NT2/D1 (cell line): ENCODE data around the gene MTURN.

ENCODE experiments used
- DNase-seq: peaks from one replicate; pipeline ENCODE4 v3.0.0-alpha.2; 2011; ENCODE audit warnings: low read depth, low spot score
- H3K27me3 ChIP-seq: 2 replicates; pipeline ENCODE4 v1.6.0; 2011; ENCODE audit warnings: mild to moderate bottlenecking; ENCODE audit not compliant: insufficient read length, insufficient read depth
- H3K36me3 ChIP-seq: 2 replicates; pipeline ENCODE4 v1.6.1; 2011; ENCODE audit warnings: mild to moderate bottlenecking, low read length, mixed read lengths; ENCODE audit not compliant: insufficient read depth, insufficient read length
- H3K4me1 ChIP-seq: 2 replicates; pipeline ENCODE4 v1.5.1; 2011; ENCODE audit not compliant: insufficient read depth, insufficient read length
- H3K4me3 ChIP-seq: 2 replicates; pipeline ENCODE4 v1.5.1; 2011; ENCODE audit warnings: low read depth; ENCODE audit not compliant: insufficient read length
- H3K9ac ChIP-seq: 2 replicates; pipeline ENCODE4 v1.6.0; 2011; ENCODE audit warnings: low read depth; ENCODE audit not compliant: insufficient read length
- H3K9me3 ChIP-seq: 2 replicates; pipeline ENCODE4 v1.5.1; 2011; ENCODE audit warnings: mild to moderate bottlenecking, low read length; ENCODE audit not compliant: insufficient read depth
- SUZ12 ChIP-seq: IDR thresholded peaks from 2 replicates; pipeline ENCODE4 v1.6.1; 2011; ENCODE audit not compliant: insufficient read length, insufficient read depth; ENCODE audit errors: extremely low read depth
- YY1 ChIP-seq: IDR thresholded peaks from 2 replicates; pipeline ENCODE4 v1.6.1; 2011; ENCODE audit not compliant: insufficient read length, insufficient read depth
- ZNF274 ChIP-seq: IDR thresholded peaks from 2 replicates; pipeline ENCODE4 v1.6.1; 2011; ENCODE audit warnings: mild to moderate bottlenecking, low read depth, low read length

The MTURN gene

DNA sequence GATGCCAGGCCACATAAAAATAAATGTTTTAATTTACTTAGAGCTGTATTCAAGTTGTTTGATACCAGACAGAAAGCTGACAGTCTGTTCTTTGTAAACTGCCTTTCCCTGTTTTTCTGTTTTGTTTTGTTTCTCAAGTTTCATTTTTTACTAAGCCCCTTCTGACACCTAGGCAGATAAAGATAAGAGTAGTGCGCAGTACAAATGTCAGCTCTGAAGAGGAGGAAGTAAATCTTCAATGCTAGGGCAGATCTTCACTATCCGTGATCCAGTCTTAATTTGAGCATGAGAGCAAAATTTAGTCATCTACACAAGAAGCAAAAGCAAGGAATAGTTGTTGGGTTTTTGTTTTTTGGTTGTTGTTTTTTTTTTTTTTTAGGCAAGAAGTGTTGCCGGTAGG, 27.3 kb downstream of the MTURN start:
- Histone ChIP-seq H3K4me3 (no peak overlapping the region), H3K9me3 (no peaks in the 10 kb centered on the region), H3K27me3 (no peaks in the 10 kb centered on the region), H3K36me3 (no peaks in the 10 kb centered on the region), H3K9ac (no peak overlapping the region), H3K4me1 (peaks cover 6% of the 10 kb centered on the region)
- no peak for DNase-seq
- TF ChIP-seq SUZ12, result no peak
- no peak for TF ChIP-seq YY1
- TF ChIP-seq ZNF274, result no peak

DNA sequence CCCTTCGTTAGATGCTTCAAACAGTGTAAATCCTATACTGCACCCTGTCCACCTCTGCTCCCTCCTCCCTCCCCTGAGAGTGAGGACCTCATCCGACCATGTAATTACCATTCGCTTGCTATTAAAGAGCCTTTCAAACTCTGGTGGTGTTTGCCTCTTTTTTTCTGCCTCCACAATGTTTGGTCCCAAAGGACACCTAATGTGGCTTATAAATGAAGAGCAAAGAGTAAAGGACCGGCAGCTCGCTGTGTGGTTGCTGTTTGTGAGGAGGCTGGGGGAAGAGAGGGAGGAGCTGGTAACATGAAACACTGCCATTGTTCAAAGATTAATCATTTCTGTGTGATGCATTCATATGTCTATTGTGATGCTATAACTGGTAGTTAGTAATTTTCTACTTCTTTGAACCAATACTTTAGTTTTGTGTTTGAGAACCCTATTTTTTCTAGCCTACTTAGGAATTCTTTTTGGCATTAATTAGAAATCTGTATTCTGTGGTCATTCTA, 27.9 kb downstream of the MTURN start:
- no peak for TF ChIP-seq YY1
- no peak for TF ChIP-seq SUZ12
- TF ChIP-seq ZNF274, result no peak
- Histone ChIP-seq H3K4me1 (peaks cover 4% of the 10 kb centered on the region), H3K9me3 (no peaks in the 10 kb centered on the region), H3K4me3 (no peak overlapping the region), H3K27me3 (peaks cover 4% of the 10 kb centered on the region), H3K9ac (no peak overlapping the region), H3K36me3 (no peaks in the 10 kb centered on the region)
- no peak for DNase-seq

DNA sequence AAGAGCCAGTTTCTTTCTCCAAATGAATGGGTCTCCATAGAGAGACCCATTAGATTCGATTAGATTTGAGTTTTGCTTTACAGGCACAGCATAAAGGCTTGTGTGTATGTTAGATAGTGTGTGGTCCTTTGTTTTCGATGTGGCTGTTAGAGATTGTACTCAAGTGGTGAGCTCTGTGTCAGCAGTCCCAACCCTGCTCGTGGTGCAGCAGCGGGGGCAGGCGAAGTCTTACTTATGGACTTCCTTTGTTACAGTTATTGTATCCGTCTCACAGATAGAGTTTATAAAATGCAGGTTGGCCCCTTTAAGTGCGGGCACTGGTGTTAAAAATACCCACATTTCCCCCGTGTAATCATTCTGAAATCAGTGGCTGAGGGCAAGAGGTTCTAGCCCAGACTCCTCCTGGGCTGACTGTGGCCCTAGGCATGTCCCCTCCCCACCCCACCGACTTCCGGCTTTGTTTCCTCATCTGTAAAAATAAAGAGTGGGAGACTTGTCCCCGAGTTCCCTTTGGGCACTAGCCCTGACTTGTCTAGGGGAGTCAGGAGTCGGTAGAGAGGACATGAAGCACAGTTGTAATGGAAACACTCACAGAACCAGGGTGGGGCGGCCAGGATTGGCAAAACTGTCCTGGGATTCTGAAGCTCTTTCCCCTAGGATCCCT, 28.6 kb downstream of the MTURN start:
- Histone ChIP-seq H3K9me3 (no peaks in the 10 kb centered on the region), H3K4me1 (peaks cover 8% of the 10 kb centered on the region), H3K4me3 (no peak overlapping the region), H3K27me3 (peaks cover 5% of the 10 kb centered on the region), H3K36me3 (no peaks in the 10 kb centered on the region), H3K9ac (no peak overlapping the region)
- TF ChIP-seq SUZ12, result no peak
- no peak for DNase-seq

DNA sequence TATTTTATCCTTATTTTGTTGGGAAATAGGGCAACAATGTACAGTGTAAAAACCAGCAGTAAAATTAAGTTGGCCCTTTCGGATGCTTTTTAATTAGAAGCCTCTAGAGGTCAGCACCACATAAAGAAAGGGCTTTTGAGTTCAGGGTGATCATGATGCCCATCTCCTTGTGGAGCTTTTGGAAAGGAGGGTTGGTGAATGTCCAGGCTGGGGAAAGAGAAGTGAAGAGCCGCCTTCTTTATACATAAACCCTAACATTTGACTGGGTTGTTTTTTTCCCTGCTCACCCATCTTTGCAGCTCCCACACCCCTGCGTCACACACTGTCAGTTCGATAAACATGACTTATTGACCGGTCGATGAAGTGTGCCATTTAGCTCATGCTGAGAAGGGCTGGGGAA, 29.8 kb downstream of the MTURN start:
- H3K36me3 ChIP-seq, result no peaks in the 10 kb centered on the region
- H3K9ac ChIP-seq, result no peak overlapping the region
- no peak for TF ChIP-seq ZNF274
- no peak for TF ChIP-seq YY1
- TF ChIP-seq SUZ12, result no peak
- peaks cover 12% of the 10 kb centered on the region for H3K4me1 ChIP-seq
- H3K9me3 ChIP-seq, result no peaks in the 10 kb centered on the region
- peak; percentile 60 for DNase-seq
- no peak overlapping the region for H3K4me3 ChIP-seq
- peaks cover 5% of the 10 kb centered on the region for H3K27me3 ChIP-seq

DNA sequence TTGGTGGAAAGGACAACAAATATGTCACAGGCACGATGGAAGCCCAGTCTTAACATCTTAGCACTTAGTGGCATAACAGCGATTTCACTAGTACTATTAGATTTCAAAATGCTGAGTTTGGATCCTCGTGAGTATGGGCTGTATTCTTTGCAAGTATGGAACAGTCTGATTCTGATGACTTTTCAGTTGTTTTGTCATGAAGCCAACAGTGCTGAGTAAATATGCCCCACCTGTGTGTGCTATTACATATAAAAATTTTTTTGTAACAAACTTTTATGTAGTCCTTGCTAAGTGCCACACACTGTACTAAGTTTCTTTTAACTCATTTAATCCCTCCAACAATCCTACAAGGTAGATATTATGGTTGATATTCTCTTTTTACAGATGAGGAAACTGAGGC, 30.8 kb downstream of the MTURN start:
- H3K36me3 ChIP-seq, result no peaks in the 10 kb centered on the region
- no peak overlapping the region for H3K4me3 ChIP-seq
- H3K4me1 ChIP-seq, result peaks cover 15% of the 10 kb centered on the region
- TF ChIP-seq ZNF274 (no peak), SUZ12 (no peak), YY1 (no peak)
- no peak overlapping the region for H3K9ac ChIP-seq
- H3K9me3 ChIP-seq, result no peaks in the 10 kb centered on the region
- H3K27me3 ChIP-seq, result peaks cover 5% of the 10 kb centered on the region
- no peak for DNase-seq

DNA sequence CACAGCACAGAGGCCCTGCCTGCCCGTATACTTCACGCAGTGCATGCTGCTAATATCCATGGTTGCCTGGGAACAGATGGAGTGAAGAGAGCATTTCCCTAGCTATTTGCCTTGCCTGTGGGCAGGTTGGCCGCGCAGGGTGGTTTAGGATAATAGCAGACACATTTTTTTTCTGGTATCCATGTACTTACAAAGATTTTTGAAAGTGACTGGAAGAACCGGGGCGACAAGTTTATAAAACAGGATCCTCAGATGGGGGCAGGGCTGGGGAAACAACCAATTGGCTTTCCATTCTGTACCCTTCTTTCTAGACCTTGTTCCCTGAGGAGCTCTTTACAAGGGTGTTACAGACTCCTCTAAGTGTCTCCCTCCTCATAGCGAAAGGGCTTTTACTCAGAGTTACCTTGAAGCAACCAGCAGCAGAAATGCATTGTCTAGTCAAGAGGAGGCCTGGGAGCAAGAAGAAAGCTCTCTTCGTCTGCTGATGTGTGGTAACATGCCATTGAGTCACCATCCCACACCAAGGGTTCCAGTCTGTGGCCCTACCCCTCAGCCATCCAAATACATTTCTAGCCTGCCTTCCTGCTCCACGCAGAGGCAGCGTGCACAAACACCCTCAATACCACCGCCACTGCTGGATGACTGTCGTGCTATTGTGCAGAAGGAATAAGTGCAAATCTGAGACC, 31.5 kb downstream of the MTURN start:
- Histone ChIP-seq H3K4me3 (no peak overlapping the region), H3K4me1 (peaks cover 15% of the 10 kb centered on the region), H3K27me3 (peaks cover 5% of the 10 kb centered on the region), H3K36me3 (no peaks in the 10 kb centered on the region), H3K9me3 (no peaks in the 10 kb centered on the region), H3K9ac (no peak overlapping the region)
- DNase-seq, result no peak
- TF ChIP-seq ZNF274 (no peak), SUZ12 (no peak), YY1 (no peak)

DNA sequence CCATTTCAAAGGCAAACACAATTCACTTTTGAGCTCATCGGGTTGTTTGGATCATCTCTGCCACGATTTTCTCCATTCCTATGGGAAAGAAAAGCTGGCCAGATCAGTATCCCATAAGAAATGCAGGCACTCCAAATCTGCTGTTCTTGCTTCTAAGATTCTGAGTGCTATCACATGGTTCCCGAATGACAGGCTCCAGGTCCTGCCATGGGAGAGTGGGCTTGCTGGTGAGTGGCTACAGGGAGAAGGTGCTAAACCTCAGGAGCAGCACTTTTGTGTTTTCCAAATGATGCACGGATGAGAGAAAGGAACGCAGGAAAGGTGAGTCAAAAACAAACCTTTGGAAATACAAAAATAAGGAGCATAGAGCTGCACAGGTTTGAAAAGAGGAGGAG, 32.1 kb downstream of the MTURN start:
- peaks cover 15% of the 10 kb centered on the region for H3K4me1 ChIP-seq
- peaks cover 5% of the 10 kb centered on the region for H3K27me3 ChIP-seq
- H3K4me3 ChIP-seq, result no peak overlapping the region
- H3K9me3 ChIP-seq, result no peaks in the 10 kb centered on the region
- DNase-seq, result no peak
- TF ChIP-seq ZNF274 (no peak), YY1 (no peak), SUZ12 (no peak)
- H3K9ac ChIP-seq, result no peak overlapping the region
- no peaks in the 10 kb centered on the region for H3K36me3 ChIP-seq
